ENCODE measurements around the gene RAB30.

- TF ChIP-seq CTCF (IDR thresholded peaks at IDR 0.05; ENCODE audit: poor library complexity) (no peak), EZH2 (IDR thresholded peaks at IDR 0.05; ENCODE audit: borderline replicate concordance) (no peak)
Measured at GRCh38 chr11:82969811-82970210, 101.9 kb downstream of the RAB30 start.

All from hepatocyte (in vitro differentiated cells).